ENCODE measurements around the gene CHCHD1. TPM values are rescaled to one million over a fixed set of nuclear protein-coding genes. Genes with fewer than 3 reads are reported as not detected.

Gene CHCHD1
- total RNA-seq, 1 donor from 2014 or later, result 21.1 TPM

DNA sequence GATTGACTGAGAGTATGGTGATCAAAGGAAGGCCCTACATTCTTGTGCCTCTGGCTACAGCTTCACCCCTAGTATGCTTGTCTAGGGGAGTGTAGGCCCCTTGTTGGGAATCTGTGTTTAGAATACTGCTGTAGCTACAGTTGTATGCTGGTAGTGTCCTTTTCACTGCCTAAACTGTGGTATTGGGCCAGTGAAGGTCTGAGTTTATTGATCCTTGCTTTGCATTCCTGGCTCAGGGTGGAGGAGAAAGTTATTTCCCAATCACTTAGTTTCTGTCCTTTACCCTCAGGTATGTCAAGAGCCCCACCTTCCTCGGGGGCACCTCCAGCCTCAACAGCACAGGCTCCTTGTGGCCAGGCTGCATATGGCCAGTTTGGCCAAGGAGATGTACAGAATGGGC lies 31.0 kb upstream of the CHCHD1 start:
- H3K27me3 ChIP-seq (ENCODE audit: low read depth), result no peaks in the 10 kb centered on the region
- DNase-seq (no peak), ATAC-seq (no peak)
- no peak overlapping the region for H3K27ac ChIP-seq
- H3K9me3 ChIP-seq, result no peaks in the 10 kb centered on the region
- peaks cover 98% of the 10 kb centered on the region for H3K36me3 ChIP-seq
- intact Hi-C loops (cut with DNase I), result no loop called here
- H3K4me3 ChIP-seq, result no peak overlapping the region
- no peak for TF ChIP-seq CTCF (IDR thresholded peaks at IDR 0.05)
- peaks cover 35% of the 10 kb centered on the region for H3K4me1 ChIP-seq

- intact Hi-C loops (cut with DNase I), result no loop called here
- DNase-seq (no peak), ATAC-seq (no peak)
- Histone ChIP-seq H3K4me3 (no peak overlapping the region), H3K27ac (no peak overlapping the region), H3K36me3 (peaks cover 81% of the 10 kb centered on the region), H3K4me1 (peaks cover 17% of the 10 kb centered on the region), H3K27me3 (ENCODE audit: low read depth) (no peaks in the 10 kb centered on the region), H3K9me3 (no peaks in the 10 kb centered on the region)
- no peak for TF ChIP-seq CTCF (IDR thresholded peaks at IDR 0.05)
These were observed 25.7 kb upstream of the CHCHD1 start for GRCh38 chr10:73756183-73756582.

- Histone ChIP-seq H3K4me1 (peaks cover 17% of the 10 kb centered on the region), H3K27ac (peak overlapping the region; percentile 77), H3K4me3 (no peak overlapping the region), H3K9me3 (no peaks in the 10 kb centered on the region), H3K27me3 (ENCODE audit: low read depth) (no peaks in the 10 kb centered on the region), H3K36me3 (peaks cover 81% of the 10 kb centered on the region)
- intact Hi-C loops (cut with DNase I), result no loop called here
- ATAC-seq (peak; percentile 54 to 69), DNase-seq (no peak)
- no peak for TF ChIP-seq CTCF (IDR thresholded peaks at IDR 0.05)
These were observed 22.9 kb upstream of the CHCHD1 start for GRCh38 chr10:73758704-73759511.

DNA sequence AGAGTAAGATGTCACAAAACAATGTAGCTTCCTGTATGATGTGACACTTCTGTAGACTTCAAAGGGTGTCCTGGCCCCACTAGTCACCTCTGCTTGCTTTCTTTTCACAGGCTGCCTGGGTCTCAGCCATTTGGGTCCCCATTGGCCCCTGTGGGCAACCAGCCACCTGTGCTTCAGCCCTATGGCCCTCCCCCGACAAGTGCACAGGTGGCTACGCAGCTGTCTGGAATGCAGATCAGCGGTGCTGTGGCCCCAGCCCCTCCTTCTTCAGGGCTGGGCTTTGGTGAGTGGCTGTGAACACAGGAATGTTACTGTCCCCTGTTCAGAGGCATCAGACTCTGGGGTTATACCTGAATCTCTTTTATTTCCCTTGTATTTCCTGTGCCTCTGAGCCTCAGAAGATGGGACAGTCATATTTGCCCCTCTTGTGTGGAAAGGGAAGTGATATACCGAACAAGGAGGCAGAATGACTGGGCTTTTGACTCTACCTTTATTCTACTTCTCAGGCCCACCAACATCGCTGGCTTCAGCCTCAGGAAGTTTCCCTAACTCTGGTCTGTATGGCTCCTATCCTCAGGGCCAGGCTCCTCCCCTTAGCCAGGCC lies 22.2 kb upstream of the CHCHD1 start:
- Histone ChIP-seq H3K9me3 (no peaks in the 10 kb centered on the region), H3K36me3 (peaks cover 81% of the 10 kb centered on the region), H3K27ac (peak overlapping the region; percentile 77), H3K4me1 (peaks cover 17% of the 10 kb centered on the region), H3K4me3 (no peak overlapping the region), H3K27me3 (ENCODE audit: low read depth) (no peaks in the 10 kb centered on the region)
- no peak for TF ChIP-seq CTCF (IDR thresholded peaks at IDR 0.05)
- DNase-seq (peak; percentile 84), ATAC-seq (peak; percentile 96 to 97)
- intact Hi-C loops (cut with DNase I), result no loop called here

GRCh38 chr10:73761781-73762180 lies 20.1 kb upstream of the CHCHD1 start:
- no peak overlapping the region for H3K27ac ChIP-seq
- no peak overlapping the region for H3K4me3 ChIP-seq
- H3K27me3 ChIP-seq (ENCODE audit: low read depth), result no peaks in the 10 kb centered on the region
- H3K4me1 ChIP-seq, result peaks cover 17% of the 10 kb centered on the region
- ATAC-seq (no peak), DNase-seq (no peak)
- peaks cover 81% of the 10 kb centered on the region for H3K36me3 ChIP-seq
- no peaks in the 10 kb centered on the region for H3K9me3 ChIP-seq
- intact Hi-C loops (cut with DNase I), result no loop called here
- TF ChIP-seq CTCF (IDR thresholded peaks at IDR 0.05), result no peak
